ENCODE data around the gene L3MBTL4.

DNA sequence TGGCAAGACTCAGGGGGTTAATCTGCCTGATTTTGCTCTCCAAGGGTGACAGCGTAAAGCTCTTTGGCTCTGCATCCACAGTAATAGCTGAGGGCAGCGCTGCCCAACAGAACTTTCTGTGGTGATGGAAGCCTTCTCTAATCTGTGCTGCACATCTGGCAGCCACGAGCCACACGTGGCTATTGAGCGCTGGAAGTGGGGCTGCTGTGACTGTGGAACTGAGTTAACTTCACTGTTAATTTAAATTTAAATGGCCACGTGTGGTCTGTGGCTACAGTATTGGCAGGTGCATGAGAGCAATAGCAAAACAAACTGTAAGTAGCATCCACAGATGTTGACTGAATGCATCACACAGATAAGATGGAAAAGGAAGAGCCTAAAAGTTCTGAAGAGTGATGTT, 472.1 kb downstream of the L3MBTL4 start:
- no peak for TF ChIP-seq CTCF (IDR thresholded peaks at IDR 0.05)
- TF ChIP-seq POLR2A (IDR thresholded peaks at IDR 0.05): no peak
